HepG2 (cell line): ENCODE measurements around the gene EPN3. TPM values are rescaled to one million over a fixed set of nuclear protein-coding genes. Genes with fewer than 3 reads are reported as not detected.

Experiments used
- AHDC1 ChIP-seq: sonication (generic); formaldehyde crosslinking; IDR thresholded peaks from 2 replicates; pipeline ENCODE4 v1.5.1; 2020; ENCODE audit warnings: mild to moderate bottlenecking, missing genetic modification reagents, borderline replicate concordance
- ARNT2 ChIP-seq: sonication (generic); formaldehyde crosslinking; IDR thresholded peaks from 2 replicates; pipeline ENCODE4 v1.8.0; 2022; ENCODE audit warnings: mild to moderate bottlenecking, low read depth, missing genetic modification reagents, moderate library complexity
- DPF2 ChIP-seq: sonication (generic); formaldehyde crosslinking; IDR thresholded peaks from 2 replicates; pipeline ENCODE4 v1.4.0; 2020; ENCODE audit warnings: mild to moderate bottlenecking, low read depth, missing genetic modification reagents, borderline replicate concordance
- HNF1B ChIP-seq: sonication (generic); formaldehyde crosslinking; IDR thresholded peaks from 2 replicates; pipeline ENCODE4 v1.5.1; 2020; ENCODE audit warnings: mild to moderate bottlenecking, moderate library complexity, missing genetic modification reagents
- IRF1 ChIP-seq: sonication (generic); formaldehyde crosslinking; IDR thresholded peaks from 2 replicates; pipeline ENCODE4 v1.4.0; 2020; ENCODE audit warnings: low read depth, mild to moderate bottlenecking, missing genetic modification reagents
- NR2C2 ChIP-seq: sonication (generic); formaldehyde crosslinking; IDR thresholded peaks from 2 replicates; pipeline ENCODE4 v1.4.0; 2020; ENCODE audit warnings: missing genetic modification reagents, mild to moderate bottlenecking, moderate library complexity, borderline replicate concordance
- PPARG ChIP-seq: conservative IDR thresholded peaks from 2 replicates; pipeline ENCODE4 v1.6.1; 2016; ENCODE audit warnings: missing biosample characterization, missing genetic modification reagents
- RFXANK ChIP-seq: IDR thresholded peaks from 2 replicates; pipeline ENCODE4 v1.6.1; 2016
- SMAD3 ChIP-seq: sonication (generic); formaldehyde crosslinking; IDR thresholded peaks from 2 replicates; pipeline ENCODE4 v1.4.0; 2020; ENCODE audit warnings: missing genetic modification reagents
- ZNF251 ChIP-seq: sonication (generic); formaldehyde crosslinking; IDR thresholded peaks from 2 replicates; pipeline ENCODE4 v1.9.0; 2021; ENCODE audit warnings: mild to moderate bottlenecking, missing genetic modification reagents
- ZNF468 ChIP-seq: sonication (generic); formaldehyde crosslinking; IDR thresholded peaks from 2 replicates; pipeline ENCODE4 v1.8.0; 2022; ENCODE audit warnings: mild to moderate bottlenecking, moderate library complexity, missing genetic modification reagents
- ZNF629 ChIP-seq: sonication (generic); formaldehyde crosslinking; conservative IDR thresholded peaks from 2 replicates; pipeline ENCODE4 v1.5.0; 2020; ENCODE audit warnings: missing genetic modification reagents
- ZNF740 ChIP-seq: sonication (generic); formaldehyde crosslinking; IDR thresholded peaks from 2 replicates; pipeline ENCODE4 v1.4.0; 2020; ENCODE audit warnings: missing genetic modification reagents
- ZNF746 ChIP-seq: sonication (generic); formaldehyde crosslinking; IDR thresholded peaks from 2 replicates; pipeline ENCODE4 v1.8.0; 2022; ENCODE audit warnings: mild to moderate bottlenecking, missing genetic modification reagents
- ZNF768 ChIP-seq: sonication (generic); formaldehyde crosslinking; IDR thresholded peaks from 2 replicates; pipeline ENCODE4 v1.4.0; 2020; ENCODE audit warnings: missing genetic modification reagents
- ZNF780A ChIP-seq: sonication (generic); formaldehyde crosslinking; IDR thresholded peaks from 2 replicates; pipeline ENCODE4 v1.8.0; 2022; ENCODE audit warnings: mild to moderate bottlenecking, missing genetic modification reagents, moderate library complexity
- polyA plus RNA-seq, 8 experiments: library from polyadenylated mRNA; depleted of rRNA in 3 of 8; stranded (reverse) in 7 of 8; unstranded in 1 of 8; fragments of >200 nt; fragmentation: Illumina TruSeq in 4 of 8; extraction: Trizol in 4 of 8; gene quantifications; 2 replicates each; pipeline versions ENCODE4 v1.2.1 to v1.2.3, GENCODE V29; 2011 to 2016; ENCODE audit warnings: low read depth in 4 of 8, missing spikeins in 1 of 8, mixed read lengths in 1 of 8; ENCODE audit not compliant: insufficient read depth in 1 of 8
- total RNA-seq, 5 experiments: library from RNA; depleted of rRNA; stranded (reverse); fragments of >200 nt; fragmentation: Illumina TruSeq; extraction: Trizol; gene quantifications; 2 replicates each; pipeline ENCODE4 v1.2.3, GENCODE V29; 2016; ENCODE audit warnings: low read depth in 1 of 5
- TF ChIP-seq, protein P1 (sequence below): sonication (generic); formaldehyde crosslinking; IDR thresholded peaks from 2 replicates; pipeline ENCODE4 v1.5.0; 2020; ENCODE audit warnings: missing genetic modification reagents, mild to moderate bottlenecking, borderline replicate concordance

Gene EPN3
- total and polyA plus RNA-seq, 2 of the 13 experiments (the other 11 are each of a cell fraction or from before 2014, with no cell fraction given), result 0.11 to 0.95 TPM

DNA sequence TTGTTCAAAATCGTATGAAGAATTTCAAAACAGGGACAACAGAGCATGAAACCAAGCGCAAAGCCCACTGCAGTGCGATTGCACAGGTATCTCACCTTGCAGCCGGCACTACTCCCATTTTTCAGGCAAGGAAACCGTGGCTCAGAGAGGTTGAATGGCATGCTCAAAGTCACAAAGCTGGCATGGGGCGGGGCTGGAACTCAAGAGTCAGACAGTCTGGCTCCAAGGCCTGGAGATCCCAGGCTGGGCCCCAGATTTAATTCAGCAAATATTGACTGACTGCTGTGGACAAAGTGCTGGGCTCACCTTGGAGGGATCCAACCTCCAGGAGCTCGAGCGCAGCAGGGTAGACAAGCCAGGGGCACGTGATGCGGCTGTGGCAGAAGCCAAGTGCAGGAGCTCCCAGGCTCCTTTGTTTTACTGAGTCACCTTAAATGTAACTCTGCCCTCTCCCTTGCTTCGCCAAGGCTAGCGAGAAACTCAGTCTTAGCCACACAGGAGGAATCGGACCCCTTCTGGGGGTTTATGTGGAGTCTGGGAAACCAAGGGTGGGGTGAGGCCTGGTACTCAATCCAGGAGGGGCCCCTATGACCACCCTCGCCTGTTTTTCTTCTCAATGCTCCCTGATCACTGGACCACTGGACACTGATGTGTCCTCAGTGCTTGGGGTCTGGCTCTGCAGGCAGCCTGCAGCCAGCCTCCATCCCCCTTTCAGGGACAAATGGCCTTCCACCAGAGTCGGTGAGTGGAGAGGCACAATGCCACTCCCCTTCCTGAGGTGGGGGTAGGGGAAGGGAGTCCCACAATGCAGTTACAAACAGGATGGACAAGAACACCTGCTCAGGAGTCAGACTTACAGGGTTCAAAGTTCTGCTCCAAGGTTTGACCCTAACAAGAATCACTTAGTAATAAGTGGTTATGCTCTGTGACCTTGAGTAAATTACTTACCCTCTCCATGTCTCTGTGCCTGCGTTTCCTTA is 10.6 kb downstream of the EPN3 start (continued):
- TF ChIP-seq DPF2, result peak; percentile 64; the same call in 1 of the 2 replicates
- peak; percentile 81; the same call in 1 of the 2 replicates for TF ChIP-seq PPARG (CRISPR knock-in tag)
- TF ChIP-seq, protein P1, sequence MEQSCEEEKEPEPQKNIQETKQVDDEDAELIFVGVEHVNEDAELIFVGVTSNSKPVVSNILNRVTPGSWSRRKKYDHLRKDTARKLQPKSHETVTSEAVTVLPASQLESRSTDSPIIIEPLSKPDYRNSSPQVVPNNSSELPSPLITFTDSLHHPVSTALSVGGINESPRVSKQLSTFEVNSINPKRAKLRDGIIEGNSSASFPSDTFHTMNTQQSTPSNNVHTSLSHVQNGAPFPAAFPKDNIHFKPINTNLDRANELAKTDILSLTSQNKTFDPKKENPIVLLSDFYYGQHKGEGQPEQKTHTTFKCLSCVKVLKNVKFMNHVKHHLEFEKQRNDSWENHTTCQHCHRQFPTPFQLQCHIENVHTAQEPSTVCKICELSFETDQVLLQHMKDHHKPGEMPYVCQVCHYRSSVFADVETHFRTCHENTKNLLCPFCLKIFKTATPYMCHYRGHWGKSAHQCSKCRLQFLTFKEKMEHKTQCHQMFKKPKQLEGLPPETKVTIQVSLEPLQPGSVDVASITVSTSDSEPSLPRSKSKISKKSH (CRISPR knock-in tag), result peak; percentile 66; the same call in 1 of the 2 replicates
- no peak; the same call in 1 of the 2 replicates for TF ChIP-seq IRF1 (CRISPR knock-in tag)
- 0 out of 2 replicates have a peak, but pooled peaks have one; percentile 74 for TF ChIP-seq AHDC1 (CRISPR knock-in tag)
- TF ChIP-seq ZNF740, result no peak; the same call in 1 of the 2 replicates
- peak; percentile 54; the same call in 1 of the 2 replicates for TF ChIP-seq ARNT2 (CRISPR knock-in tag)
- TF ChIP-seq ZNF468 (CRISPR knock-in tag), result 0 out of 2 replicates have a peak, but pooled peaks have one; percentile 15
- TF ChIP-seq ZNF746 (CRISPR knock-in tag), result peak; percentile 32
- peak; percentile 90 for TF ChIP-seq SMAD3 (CRISPR knock-in tag)
- TF ChIP-seq ZNF780A (CRISPR knock-in tag), result 0 out of 2 replicates have a peak, but pooled peaks have one; percentile 6
- peak; percentile 98 for TF ChIP-seq ZNF629 (CRISPR knock-in tag)
- peak; percentile 100 for TF ChIP-seq ZNF768 (CRISPR knock-in tag)
- TF ChIP-seq HNF1B, result no peak
- no peak; the same call in 1 of the 2 replicates for TF ChIP-seq NR2C2 (CRISPR knock-in tag)
- no peak for TF ChIP-seq ZNF251 (CRISPR knock-in tag)
- TF ChIP-seq RFXANK (CRISPR knock-in tag), result no peak
